Kidney (tissue), 14 donors: ENCODE results near the gene CDH13. TPM values are rescaled to one million over a fixed set of nuclear protein-coding genes. Genes with fewer than 3 reads are reported as not detected.

Experiments used
- DNase-seq, 5 donors: peaks; one replicate each; pipeline ENCODE4 v3.0.0-alpha.2; 2013 to 2020
- FAIRE-seq: peaks from 2 replicates; lab custom pipeline; 2012; peaks lifted over from hg19 to GRCh38; lab: Jason Lieb, UNC
- H3K27ac ChIP-seq, 2 donors: one replicate each; pipeline ENCODE4 v1.7.0; 2013; ENCODE audit warnings: low read depth in 2 of 2, low read length in 2 of 2, inconsistent platforms in 1 of 2
- H3K27me3 ChIP-seq: one replicate; pipeline ENCODE4 v1.7.1; 2013; ENCODE audit warnings: low read length, inconsistent platforms; ENCODE audit not compliant: control insufficient read depth, insufficient read depth
- H3K36me3 ChIP-seq, 3 donors: one replicate each; pipeline versions ENCODE4 v1.7.0 to v1.7.1; 2013; ENCODE audit warnings: low read length in 3 of 3, control low read depth in 1 of 3, inconsistent platforms in 1 of 3; ENCODE audit not compliant: insufficient read depth in 3 of 3, control insufficient read depth in 2 of 3
- H3K4me1 ChIP-seq, 3 donors: one replicate each; pipeline versions ENCODE4 v1.7.0 to v1.7.1; 2013; ENCODE audit warnings: low read length in 3 of 3, inconsistent platforms in 1 of 3, low read depth in 1 of 3; ENCODE audit not compliant: control insufficient read depth in 2 of 3, insufficient read depth in 2 of 3
- H3K4me3 ChIP-seq, 3 donors: one replicate each; pipeline versions ENCODE4 v1.7.0 to v1.8.1; 2013; ENCODE audit warnings: low read length in 3 of 3, control low read depth in 1 of 3, inconsistent platforms in 1 of 3
- H3K9ac ChIP-seq, 3 donors: one replicate each; pipeline versions ENCODE4 v1.7.0 to v1.7.1; 2013; ENCODE audit warnings: low read length in 3 of 3, control low read depth in 1 of 3, inconsistent platforms in 1 of 3
- H3K9me3 ChIP-seq, 3 donors: one replicate each; pipeline versions ENCODE4 v1.7.0 to v1.7.1; 2013; ENCODE audit warnings: low read length in 3 of 3, control low read depth in 1 of 3, inconsistent platforms in 1 of 3; ENCODE audit not compliant: control insufficient read depth in 2 of 3, insufficient read depth in 1 of 3
- intact Hi-C: fragments of 100-400 bp; cut with DNase I; formaldehyde crosslinking; loops from one replicate; pipeline ENCODE4 v1.11.1; 2022
- polyA plus RNA-seq: library from polyadenylated mRNA; stranded (reverse); fragments of 350-450 nt; fragmentation: Illumina TruSeq; extraction: RNeasy Lipid Tissue Mini Kit (QIAGEN cat#74804); gene quantifications from one replicate; pipeline ENCODE4 v1.2.3, GENCODE V29; 2014; ENCODE audit warnings: low read depth, low replicate concordance; ENCODE audit not compliant: insufficient read depth
- total RNA-seq: library from RNA; stranded (reverse); fragmentation: NEBNext Ultra II Directional; extraction: Animal tissue kit (Norgen Biotek cat#: 25700); gene quantifications from one replicate; pipeline ENCODE4 v1.2.1, GENCODE V29; 2021
- TF ChIP-seq, protein P1 (sequence below): IDR thresholded peaks from 3 replicates; pipeline ENCODE4 v1.5.1; 2012; ENCODE audit warnings: mild to moderate bottlenecking, moderate library complexity, borderline replicate concordance; ENCODE audit not compliant: insufficient read depth; ENCODE audit errors: extremely low read depth
- donor health status: control.
- donor health status: control.
- donor health status: control.
- donor health status: control.
- donor health status: control.
- donor health status: DM: yes; HTN: yes; CAD: no.
- donor health status: Normal renal cell carcinoma (clear cell type).

The CDH13 gene
- total and polyA plus RNA-seq, 2 donors from 2014 or later = 4.8 to 13.8 TPM

DNA sequence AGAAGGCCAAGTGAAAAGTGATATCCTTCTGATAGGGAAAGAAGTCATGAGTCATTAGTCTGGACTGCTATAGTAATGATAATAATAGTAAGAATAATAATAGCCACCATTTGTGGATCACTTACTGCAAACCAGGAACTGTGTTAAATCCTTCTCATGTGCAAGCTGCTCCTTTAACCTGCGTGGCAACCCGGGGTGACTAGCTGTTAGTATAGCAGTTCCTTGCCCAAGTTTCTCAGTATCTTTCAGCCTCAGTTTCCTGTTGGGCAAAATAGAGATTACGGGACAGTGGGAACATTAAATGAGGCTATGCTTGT, 129.5 kb downstream of the CDH13 start:
- Histone ChIP-seq H3K9me3 (no peaks in the 10 kb centered on the region), H3K27me3 (no peaks in the 10 kb centered on the region), H3K27ac (no peak overlapping the region), H3K4me3 (no peak overlapping the region), H3K36me3 (no peaks in the 10 kb centered on the region), H3K4me1 (peaks cover 0 to 4% (median 0%) of the 10 kb centered on the region in 3 donors), H3K9ac (no peak overlapping the region)
- intact Hi-C loops = no loop called here
- FAIRE-seq (no peak), DNase-seq (no peak)
- TF ChIP-seq, protein P1, sequence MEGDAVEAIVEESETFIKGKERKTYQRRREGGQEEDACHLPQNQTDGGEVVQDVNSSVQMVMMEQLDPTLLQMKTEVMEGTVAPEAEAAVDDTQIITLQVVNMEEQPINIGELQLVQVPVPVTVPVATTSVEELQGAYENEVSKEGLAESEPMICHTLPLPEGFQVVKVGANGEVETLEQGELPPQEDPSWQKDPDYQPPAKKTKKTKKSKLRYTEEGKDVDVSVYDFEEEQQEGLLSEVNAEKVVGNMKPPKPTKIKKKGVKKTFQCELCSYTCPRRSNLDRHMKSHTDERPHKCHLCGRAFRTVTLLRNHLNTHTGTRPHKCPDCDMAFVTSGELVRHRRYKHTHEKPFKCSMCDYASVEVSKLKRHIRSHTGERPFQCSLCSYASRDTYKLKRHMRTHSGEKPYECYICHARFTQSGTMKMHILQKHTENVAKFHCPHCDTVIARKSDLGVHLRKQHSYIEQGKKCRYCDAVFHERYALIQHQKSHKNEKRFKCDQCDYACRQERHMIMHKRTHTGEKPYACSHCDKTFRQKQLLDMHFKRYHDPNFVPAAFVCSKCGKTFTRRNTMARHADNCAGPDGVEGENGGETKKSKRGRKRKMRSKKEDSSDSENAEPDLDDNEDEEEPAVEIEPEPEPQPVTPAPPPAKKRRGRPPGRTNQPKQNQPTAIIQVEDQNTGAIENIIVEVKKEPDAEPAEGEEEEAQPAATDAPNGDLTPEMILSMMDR = no peak

GRCh38 chr16:82758406-82758805, 131.6 kb downstream of the CDH13 start:
- intact Hi-C loops = no loop called here
- FAIRE-seq (no peak), DNase-seq (no peak)
- peaks cover 0 to 4% (median 4%) of the 10 kb centered on the region in 3 donors for H3K4me1 ChIP-seq
- H3K27me3 ChIP-seq = no peaks in the 10 kb centered on the region
- H3K9ac ChIP-seq = no peak overlapping the region
- H3K9me3 ChIP-seq = no peaks in the 10 kb centered on the region
- no peak overlapping the region for H3K4me3 ChIP-seq
- no peaks in the 10 kb centered on the region for H3K36me3 ChIP-seq
- no peak overlapping the region for H3K27ac ChIP-seq
- TF ChIP-seq, protein P1 = no peak

DNA sequence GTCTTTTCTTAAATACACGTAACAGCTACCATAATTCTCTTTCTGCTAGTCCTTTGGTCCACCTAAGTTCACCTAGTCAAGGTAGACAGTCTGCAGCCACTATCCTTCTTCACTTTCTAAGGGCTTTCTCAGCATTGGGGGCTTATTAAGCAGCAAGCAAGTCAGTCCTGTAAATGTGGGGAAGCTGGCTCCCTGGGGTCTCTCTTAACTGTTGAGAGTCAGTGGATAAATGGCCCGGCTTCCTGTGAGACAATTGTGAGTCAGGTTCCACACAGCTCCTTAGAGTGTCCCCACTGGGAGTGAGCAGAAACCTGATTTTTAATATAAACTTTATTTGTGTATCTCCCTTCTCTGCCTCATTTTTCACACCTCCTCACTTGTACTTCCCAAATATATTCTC, 132.1 kb downstream of the CDH13 start:
- Histone ChIP-seq H3K9me3 (no peaks in the 10 kb centered on the region), H3K9ac (no peak overlapping the region), H3K27me3 (no peaks in the 10 kb centered on the region), H3K4me1 (peaks cover 0 to 4% (median 4%) of the 10 kb centered on the region in 3 donors), H3K4me3 (no peak overlapping the region), H3K36me3 (no peaks in the 10 kb centered on the region), H3K27ac (no peak overlapping the region)
- no peak for DNase-seq
- intact Hi-C loops = no loop called here
- FAIRE-seq = no peak
- TF ChIP-seq, protein P1 = no peak

DNA sequence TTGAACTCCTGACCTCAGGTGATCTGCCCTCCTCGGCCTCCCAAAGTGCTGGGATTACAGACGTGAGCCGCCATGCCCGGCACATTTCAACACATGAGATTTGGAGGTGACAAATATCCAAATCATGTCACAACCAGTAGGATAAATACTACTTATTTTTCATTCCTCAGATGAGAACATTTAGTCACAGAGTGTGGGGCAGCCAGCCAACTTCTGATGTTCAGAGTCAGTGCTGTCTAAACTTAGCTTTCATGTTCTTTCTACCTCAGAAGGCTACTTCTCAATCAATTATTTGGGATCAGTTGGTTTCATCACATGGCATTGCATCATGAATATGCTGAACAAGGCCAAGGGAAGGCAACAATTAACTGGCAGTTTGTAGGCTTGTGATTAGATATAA, 134.5 kb downstream of the CDH13 start:
- Histone ChIP-seq H3K9ac (no peak overlapping the region), H3K4me3 (peak overlapping the region in 1 of 3 donors; percentile 4), H3K27ac (peak overlapping the region in 1 of 2 donors; percentile 53), H3K4me1 (peaks cover 0 to 4% (median 4%) of the 10 kb centered on the region in 3 donors), H3K27me3 (no peaks in the 10 kb centered on the region), H3K9me3 (no peaks in the 10 kb centered on the region), H3K36me3 (no peaks in the 10 kb centered on the region)
- intact Hi-C loops = no loop called here
- FAIRE-seq (no peak), DNase-seq (peak in 1 of 5 donors; percentile 73)
- TF ChIP-seq, protein P1 = no peak
